NCI-H1694 (cell line): ENCODE measurements around the gene STUB1.

Source experiments
- DNase-seq: peaks from one replicate; lab custom pipeline; 2025; lab: John Stamatoyannopoulos, UW

STUB1 gene

DNA sequence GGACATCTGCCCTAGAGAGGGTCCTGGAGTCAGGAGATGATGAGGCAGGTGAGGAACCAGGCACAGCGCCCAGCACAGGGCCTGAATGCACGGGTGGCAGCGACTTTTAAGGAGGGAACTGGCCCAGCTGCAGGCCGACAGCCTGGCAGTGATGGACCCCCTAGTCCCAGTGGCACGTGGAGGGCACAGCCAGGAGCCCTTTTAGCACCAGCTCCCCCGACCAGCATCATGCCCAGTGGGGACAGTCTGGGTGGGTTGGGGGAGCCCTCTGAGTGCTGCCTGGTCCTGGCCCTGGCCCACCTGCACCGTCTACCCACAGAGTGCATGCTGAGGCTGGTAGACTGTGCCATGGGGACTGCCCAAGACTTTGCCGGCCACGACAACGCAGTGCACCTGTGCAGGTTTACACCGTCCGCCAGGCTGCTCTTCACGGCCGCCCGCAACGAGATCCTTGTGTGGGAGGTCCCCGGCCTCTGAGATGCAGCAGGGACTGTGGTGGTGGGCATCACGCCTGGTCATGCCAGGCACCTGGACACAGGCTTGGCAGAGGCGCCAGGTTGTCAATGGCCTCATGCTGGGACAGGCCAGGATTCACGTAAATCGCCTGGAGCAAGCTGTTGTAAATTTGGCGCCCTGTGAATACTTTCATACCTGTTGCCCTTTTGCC, 13.0 kb upstream of the STUB1 start:
- no peak for DNase-seq

DNA sequence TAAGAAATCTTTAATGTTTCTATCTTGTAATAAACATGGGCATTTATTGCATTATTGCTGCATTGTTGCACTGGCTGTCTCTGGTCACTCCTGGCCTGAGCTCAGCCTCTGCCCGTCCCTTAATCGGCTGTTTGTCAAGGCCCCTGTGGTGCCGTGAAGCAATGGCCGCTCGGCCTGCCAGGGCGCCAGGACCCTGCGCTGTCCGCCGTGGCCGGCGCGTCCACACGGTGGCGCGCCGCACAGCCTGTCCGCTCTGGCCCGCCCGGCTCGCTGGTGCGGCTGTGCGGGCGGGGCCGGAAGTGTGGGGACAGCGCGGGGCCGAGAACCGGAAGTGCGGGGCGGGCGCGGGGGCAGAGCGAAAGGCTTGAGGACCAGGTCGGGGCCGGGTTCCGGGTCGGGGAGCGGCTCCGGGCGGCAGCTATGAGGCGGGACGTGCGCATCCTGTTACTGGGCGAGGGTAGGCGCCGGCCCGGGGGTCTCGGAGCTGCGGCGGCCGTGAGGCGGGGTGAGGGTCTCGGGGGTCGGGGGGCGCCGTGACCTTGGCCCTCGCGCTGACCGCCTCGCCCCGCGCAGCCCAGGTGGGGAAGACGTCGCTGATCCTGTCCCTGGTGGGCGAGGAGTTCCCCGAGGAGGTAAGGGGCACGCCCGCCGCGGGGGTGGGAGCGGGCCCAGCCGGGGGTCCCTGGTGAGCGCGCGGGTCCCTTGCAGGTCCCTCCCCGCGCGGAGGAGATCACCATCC, 12.3 kb upstream of the STUB1 start, which contains the start of gene RHOT2:
Gene RHOT2 (plus strand): TSS at position 353 of the 739 bp plus-strand sequence. CDS start 68 bp downstream, at position 421.
- DNase-seq, result peak; percentile 43

DNA sequence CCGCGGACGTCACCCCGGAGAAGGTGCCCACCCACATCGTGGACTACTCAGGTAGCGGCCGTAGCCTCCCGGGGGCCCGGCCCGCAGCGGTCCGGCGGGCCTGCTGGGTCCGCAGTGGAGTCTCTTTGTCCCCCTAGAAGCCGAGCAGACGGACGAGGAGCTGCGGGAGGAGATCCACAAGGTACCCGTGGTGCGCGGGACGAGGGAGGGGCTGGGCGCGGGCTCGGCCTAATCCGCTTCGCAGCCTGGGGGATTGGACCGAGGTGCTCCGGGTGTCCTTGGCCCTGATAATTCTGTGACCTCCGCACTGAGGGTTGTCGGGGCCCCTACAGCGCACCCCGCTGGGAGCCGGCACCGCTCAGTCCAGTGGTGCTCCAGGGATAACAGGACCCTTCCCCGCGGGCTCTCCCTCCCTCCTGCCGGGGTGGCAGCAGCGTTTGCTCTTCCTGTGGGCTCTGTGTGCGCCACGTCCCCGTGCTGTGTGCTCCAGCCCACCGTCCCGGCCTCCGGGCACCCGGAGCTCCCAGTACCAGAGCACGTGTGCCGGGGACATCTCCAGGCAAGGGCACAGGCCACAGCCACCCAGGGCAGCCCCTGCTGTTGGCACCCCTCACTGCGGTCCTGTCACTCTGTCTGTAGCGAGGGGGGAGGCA, 11.6 kb upstream of the STUB1 start:
- no peak for DNase-seq

GRCh38 chr16:669666-670065, 10.5 kb upstream of the STUB1 start:
- no peak for DNase-seq

GRCh38 chr16:670485-671352, 9.5 kb upstream of the STUB1 start:
- no peak for DNase-seq

GRCh38 chr16:671353-672131, 8.7 kb upstream of the STUB1 start:
- DNase-seq, result no peak

- DNase-seq, result no peak
Observed at GRCh38 chr16:672371-672770, 7.8 kb upstream of the STUB1 start.

DNA sequence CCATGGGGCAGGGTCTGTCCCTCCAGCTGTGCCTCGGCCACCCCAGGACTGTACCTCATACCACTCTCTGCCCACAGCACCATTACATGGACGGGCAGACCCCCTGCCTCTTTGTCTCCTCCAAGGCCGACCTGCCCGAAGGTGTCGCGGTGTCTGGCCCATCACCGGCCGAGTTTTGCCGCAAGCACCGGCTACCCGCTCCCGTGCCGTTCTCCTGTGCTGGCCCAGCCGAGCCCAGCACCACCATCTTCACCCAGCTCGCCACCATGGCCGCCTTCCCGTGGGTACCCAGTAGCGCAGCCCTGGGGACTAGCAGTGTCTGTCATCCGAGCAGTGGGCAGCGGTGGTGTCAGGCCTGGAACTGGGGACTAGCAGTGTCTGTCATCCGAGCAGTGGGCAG, 7.4 kb upstream of the STUB1 start:
- no peak for DNase-seq

- no peak for DNase-seq
Observed at GRCh38 chr16:673399-673991, 6.7 kb upstream of the STUB1 start.

- DNase-seq, result no peak
Observed at GRCh38 chr16:674214-674881, 5.9 kb upstream of the STUB1 start.

DNA sequence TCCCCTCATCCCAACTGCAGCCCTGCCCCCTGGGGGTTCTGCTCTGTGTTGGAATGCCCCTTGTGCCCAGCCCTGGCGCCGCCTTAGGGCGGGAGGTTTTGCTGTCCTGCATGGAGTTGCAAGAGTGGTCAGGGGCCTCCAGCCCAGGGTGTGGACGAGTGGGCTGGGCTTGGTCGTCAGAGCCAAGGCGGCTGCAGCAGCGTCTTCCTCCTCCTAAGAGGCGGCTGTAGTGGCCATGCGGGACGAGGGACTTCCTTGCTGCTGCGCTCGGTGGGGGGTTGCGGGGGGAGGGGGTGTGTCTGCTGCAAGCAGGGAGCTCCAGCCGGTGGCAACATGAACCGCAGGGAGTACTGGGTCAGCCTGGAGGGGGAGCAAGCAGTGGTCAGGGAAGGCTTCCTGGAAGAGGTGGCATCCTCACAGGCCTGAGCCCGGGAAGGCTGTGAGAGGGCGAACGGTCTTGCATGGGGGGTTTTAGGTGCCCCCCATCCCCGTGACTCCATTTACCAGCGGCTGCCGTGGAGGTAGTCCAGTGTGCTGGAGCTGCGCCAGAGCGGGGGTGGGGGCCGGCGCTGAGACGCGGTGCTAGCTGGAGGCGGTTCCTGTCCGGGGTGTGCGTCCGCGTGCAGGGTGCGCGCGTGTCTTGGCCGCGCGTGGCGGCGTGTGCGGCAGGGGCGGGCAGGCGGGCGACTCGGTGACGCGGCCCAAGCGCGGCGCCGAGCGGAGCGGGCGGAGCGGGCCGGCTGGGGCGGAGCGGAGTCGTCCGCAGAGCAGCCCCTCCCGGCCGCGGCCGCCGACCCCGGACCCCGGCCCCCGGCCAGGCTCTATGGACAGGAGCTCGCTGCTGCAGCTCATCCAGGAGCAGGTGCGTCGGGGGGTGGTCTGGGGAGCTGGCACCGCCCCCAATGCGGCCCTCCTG, 5.0 kb upstream of the STUB1 start, which contains the start of gene RHBDL1:
Gene RHBDL1 (plus strand): TSS at position 704 of the 916 bp plus-strand sequence. CDS start 120 bp downstream, at position 824.
- DNase-seq, result no peak

DNA sequence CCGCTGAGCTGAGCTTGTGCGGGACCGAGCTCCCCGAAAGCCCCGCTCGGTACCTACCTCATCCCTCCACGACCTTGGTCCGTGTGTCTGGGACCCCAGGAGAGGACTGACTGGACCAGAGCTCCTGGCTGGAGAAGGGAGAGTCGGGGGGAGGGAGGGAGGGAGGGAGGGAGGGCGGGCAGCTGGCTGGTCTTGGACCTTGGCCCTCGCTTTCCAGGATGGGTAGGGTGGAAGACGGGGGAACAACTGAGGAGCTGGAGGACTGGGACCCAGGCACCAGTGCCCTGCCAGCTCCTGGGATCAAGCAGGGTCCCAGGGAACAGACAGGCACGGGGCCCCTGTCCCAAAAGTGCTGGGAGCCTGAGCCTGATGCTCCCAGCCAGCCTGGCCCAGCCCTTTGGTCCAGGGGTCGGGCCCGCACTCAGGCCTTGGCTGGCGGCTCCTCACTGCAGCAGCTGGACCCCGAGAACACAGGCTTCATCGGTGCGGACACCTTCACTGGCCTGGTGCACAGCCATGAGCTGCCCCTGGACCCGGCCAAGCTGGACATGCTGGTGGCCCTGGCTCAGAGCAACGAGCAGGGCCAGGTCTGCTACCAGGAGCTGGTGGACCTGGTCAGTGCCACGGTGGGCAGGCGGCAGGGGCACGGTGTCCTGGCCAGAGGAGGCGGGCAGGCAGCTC, 4.2 kb upstream of the STUB1 start:
- no peak for DNase-seq

- no peak for DNase-seq
Observed at GRCh38 chr16:676565-676902, 3.7 kb upstream of the STUB1 start.

DNA sequence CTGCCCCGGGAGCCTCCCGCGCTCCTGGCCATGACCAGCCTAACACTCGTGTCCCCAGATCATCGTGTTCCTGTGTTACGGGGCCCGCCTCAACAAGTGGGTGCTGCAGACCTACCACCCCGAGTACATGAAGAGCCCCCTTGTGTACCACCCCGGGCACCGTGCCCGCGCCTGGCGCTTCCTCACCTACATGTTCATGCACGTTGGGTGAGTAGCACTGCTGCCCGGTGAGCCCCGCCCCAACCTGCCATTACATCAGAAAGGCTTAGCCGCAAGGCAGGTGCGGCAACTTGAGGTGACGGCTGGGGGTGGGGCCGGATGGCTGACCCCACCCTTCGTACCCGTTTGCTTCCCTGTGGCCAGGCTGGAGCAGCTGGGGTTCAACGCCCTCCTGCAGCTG, 3.3 kb upstream of the STUB1 start:
- no peak for DNase-seq

DNA sequence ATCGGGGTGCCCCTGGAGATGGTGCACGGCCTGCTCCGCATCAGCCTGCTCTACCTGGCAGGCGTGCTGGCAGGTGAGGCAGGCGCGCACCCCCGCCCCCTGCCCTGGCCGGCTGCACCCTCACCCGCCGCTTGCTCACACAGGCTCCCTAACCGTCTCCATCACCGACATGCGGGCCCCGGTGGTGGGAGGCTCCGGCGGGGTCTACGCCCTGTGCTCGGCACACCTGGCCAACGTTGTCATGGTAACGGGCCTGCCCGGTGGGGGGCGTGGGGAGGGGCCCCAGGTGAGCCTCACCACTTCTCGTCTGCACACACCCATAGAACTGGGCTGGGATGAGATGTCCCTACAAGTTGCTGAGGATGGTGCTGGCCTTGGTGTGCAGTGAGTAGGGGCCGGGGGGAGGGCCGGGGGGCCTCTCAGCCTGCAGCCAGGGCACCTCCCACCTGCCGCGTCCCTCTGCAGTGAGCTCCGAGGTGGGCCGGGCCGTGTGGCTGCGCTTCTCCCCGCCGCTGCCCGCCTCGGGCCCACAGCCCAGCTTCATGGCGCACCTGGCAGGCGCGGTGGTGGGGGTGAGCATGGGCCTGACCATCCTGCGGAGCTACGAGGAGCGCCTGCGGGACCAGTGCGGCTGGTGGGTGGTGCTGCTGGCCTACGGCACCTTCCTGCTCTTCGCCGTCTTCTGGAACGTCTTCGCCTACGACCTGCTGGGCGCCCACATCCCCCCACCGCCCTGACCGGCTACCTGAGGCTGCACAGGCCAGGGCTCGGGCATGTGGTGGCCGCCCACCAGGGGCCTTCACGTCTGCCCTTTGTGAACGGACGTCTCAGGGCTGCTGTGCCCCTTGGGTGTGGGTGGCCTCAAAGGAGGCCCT, 2.7 kb upstream of the STUB1 start:
- DNase-seq, result no peak

DNA sequence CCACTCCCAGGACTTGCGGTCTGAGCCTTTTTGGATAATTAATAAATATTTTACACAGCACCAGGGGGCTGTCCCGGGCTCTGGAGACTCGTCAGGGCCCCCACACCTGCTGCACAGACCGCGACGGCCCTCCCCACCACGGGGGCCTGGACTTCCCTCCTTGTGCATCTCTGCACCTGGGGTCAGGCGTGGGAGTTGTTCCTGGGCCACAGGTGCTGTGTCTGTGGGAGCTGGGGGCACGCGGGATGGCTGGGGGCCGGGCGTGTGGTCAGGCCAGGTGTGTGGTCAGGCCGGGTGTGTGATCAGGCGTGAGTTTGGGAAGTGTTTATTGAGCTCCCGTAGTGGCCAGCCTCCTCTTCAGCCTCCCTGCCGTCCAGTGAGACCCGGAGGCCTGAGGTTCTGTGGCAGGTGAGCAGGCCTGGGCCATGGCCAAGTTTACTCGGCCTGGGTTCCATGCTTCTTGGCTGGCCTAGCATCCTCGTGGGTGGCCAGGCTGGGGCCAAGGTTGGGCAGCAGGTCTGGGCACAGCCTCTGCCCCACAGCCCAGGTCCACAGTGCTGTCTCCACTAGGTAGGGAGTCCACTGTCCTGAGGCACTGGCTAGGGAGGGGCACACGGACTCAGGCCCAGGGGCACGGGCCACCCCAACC, 1.9 kb upstream of the STUB1 start:
- DNase-seq, result no peak
